HEK293 (cell line): ENCODE data around the gene NDST4.

Experiments
- KLF16 ChIP-seq: fragments of 450-650 bp; formaldehyde crosslinking; IDR thresholded peaks from 2 replicates; pipeline ENCODE4 v1.5.1; 2017; ENCODE audit warnings: missing biosample characterization, missing genetic modification characterization
- MYNN ChIP-seq: fragments of 450-650 bp; formaldehyde crosslinking; IDR thresholded peaks from 2 replicates; pipeline ENCODE4 v1.5.1; 2016; ENCODE audit warnings: missing biosample characterization, missing genetic modification characterization, borderline replicate concordance
- OVOL3 ChIP-seq: fragments of 450-650 bp; formaldehyde crosslinking; IDR thresholded peaks from 2 replicates; pipeline ENCODE4 v1.5.1; 2016; ENCODE audit warnings: missing biosample characterization, missing genetic modification characterization
- PATZ1 ChIP-seq: fragments of 450-650 bp; formaldehyde crosslinking; IDR thresholded peaks from 2 replicates; pipeline ENCODE4 v1.5.1; 2016; ENCODE audit warnings: missing biosample characterization, missing genetic modification characterization
- ZBTB8A ChIP-seq: fragments of 450-650 bp; formaldehyde crosslinking; IDR thresholded peaks from 2 replicates; pipeline ENCODE4 v1.5.1; 2016; ENCODE audit warnings: missing biosample characterization, missing genetic modification characterization
- ZNF645 ChIP-seq: fragments of 450-650 bp; formaldehyde crosslinking; IDR thresholded peaks from 2 replicates; pipeline ENCODE4; 2016; ENCODE audit warnings: missing biosample characterization, missing genetic modification characterization
- TF ChIP-seq, protein P1 (sequence below): fragments of 450-650 bp; formaldehyde crosslinking; IDR thresholded peaks from 2 replicates; pipeline ENCODE4 v1.5.1; 2016; ENCODE audit warnings: missing biosample characterization, missing genetic modification characterization

DNA sequence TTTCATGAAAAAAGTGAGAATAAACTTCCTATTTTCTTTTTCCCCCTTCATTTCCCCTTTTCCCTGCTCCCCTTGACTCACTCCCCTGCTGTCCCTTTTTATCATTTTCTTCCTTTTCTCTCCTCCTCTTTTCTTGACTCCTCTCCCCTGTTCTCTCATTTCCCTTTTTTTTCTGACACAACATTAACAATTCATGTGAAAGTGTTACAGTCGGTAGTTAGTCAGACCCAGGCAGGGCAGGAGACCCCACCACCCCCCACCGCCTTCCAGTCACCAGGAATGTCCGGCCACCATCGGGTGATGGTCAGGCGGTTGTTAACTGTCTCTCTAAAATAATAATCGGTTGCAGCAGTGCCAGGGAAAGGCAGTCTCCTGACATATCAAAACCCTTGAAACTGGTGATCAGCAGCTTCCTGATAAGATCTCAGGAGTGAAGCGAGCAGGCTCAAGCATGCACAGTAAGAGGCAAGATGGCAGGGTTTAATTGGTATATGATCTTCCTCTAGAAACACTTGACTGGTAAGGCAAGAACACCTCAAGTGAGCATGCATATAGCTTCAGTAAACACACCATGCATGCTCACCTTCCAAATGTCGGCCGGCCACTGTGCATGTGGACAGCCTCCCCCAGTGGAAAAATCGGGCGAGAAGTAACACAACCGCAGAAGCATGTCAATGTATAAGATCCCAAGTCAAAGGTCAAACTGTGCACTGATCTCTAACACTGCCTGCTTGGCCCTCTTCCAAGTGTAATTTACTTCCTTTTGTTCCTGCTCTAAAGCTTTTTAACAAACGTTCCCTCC, 191.4 kb downstream of the NDST4 start:
- no peak for TF ChIP-seq PATZ1
- no peak for TF ChIP-seq KLF16 (tag by site-specific recombination)
- TF ChIP-seq MYNN (tag by site-specific recombination): no peak
- TF ChIP-seq, protein P1, sequence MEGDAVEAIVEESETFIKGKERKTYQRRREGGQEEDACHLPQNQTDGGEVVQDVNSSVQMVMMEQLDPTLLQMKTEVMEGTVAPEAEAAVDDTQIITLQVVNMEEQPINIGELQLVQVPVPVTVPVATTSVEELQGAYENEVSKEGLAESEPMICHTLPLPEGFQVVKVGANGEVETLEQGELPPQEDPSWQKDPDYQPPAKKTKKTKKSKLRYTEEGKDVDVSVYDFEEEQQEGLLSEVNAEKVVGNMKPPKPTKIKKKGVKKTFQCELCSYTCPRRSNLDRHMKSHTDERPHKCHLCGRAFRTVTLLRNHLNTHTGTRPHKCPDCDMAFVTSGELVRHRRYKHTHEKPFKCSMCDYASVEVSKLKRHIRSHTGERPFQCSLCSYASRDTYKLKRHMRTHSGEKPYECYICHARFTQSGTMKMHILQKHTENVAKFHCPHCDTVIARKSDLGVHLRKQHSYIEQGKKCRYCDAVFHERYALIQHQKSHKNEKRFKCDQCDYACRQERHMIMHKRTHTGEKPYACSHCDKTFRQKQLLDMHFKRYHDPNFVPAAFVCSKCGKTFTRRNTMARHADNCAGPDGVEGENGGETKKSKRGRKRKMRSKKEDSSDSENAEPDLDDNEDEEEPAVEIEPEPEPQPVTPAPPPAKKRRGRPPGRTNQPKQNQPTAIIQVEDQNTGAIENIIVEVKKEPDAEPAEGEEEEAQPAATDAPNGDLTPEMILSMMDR (tag by site-specific recombination): peak; percentile 41
- TF ChIP-seq ZNF645 (tag by site-specific recombination): no peak
- no peak for TF ChIP-seq OVOL3
- TF ChIP-seq ZBTB8A (tag by site-specific recombination): 0 out of 2 replicates have a peak, but pooled peaks have one; percentile 10
